Endodermal cell (in vitro differentiated cells): ENCODE measurements around the gene FAM53A. TPM values are rescaled to one million over a fixed set of nuclear protein-coding genes. Genes with fewer than 3 reads are reported as not detected.

Source experiments
- DNase-seq: peaks from one replicate; pipeline ENCODE4 v3.0.0-alpha.2; 2017
- H3K27ac ChIP-seq: 2 replicates; pipeline ENCODE4 v1.5.1; 2013; ENCODE audit warnings: mild to moderate bottlenecking, low read depth, low read length, moderate library complexity
- H3K27me3 ChIP-seq: 2 replicates; pipeline ENCODE4 v1.6.1; 2013; ENCODE audit warnings: mild to moderate bottlenecking, low read length, moderate library complexity; ENCODE audit not compliant: insufficient read depth, control insufficient read depth, poor library complexity, severe bottlenecking
- H3K36me3 ChIP-seq: 2 replicates; pipeline ENCODE4 v1.7.0; 2013; ENCODE audit warnings: mild to moderate bottlenecking, low read length, moderate library complexity; ENCODE audit not compliant: control insufficient read depth, insufficient read depth
- H3K4me1 ChIP-seq: one replicate; pipeline ENCODE4 v1.7.0; 2013; ENCODE audit warnings: low read length; ENCODE audit not compliant: control insufficient read depth, insufficient read depth
- H3K4me3 ChIP-seq: 2 replicates; pipeline ENCODE4 v1.5.1; 2013; ENCODE audit warnings: mild to moderate bottlenecking, low read length, moderate library complexity
- H3K9ac ChIP-seq: 2 replicates; pipeline ENCODE4 v1.6.1; 2013; ENCODE audit warnings: mild to moderate bottlenecking, low read length, moderate library complexity; ENCODE audit not compliant: poor library complexity, severe bottlenecking; ENCODE audit errors: extremely low read depth
- H3K9me3 ChIP-seq: 2 replicates; pipeline ENCODE4 v1.6.1; 2013; ENCODE audit warnings: mild to moderate bottlenecking, low read length, moderate library complexity; ENCODE audit not compliant: control insufficient read depth
- H3K27ac Mint-ChIP-seq: 2 replicates; pipeline ENCODE4 v1.8.0; 2020; ENCODE audit warnings: mixed read lengths
- H3K27me3 Mint-ChIP-seq: 2 replicates; pipeline ENCODE4 v1.8.0; 2021; ENCODE audit warnings: mild to moderate bottlenecking, mixed read lengths; ENCODE audit not compliant: insufficient read depth
- H3K36me3 Mint-ChIP-seq: 2 replicates; pipeline ENCODE4 v1.8.0; 2020; ENCODE audit warnings: low read depth, mixed read lengths
- H3K4me1 Mint-ChIP-seq: 2 replicates; pipeline ENCODE4 v1.8.0; 2020; ENCODE audit warnings: mixed read lengths
- H3K4me3 Mint-ChIP-seq: 2 replicates; pipeline ENCODE4 v1.8.0; 2020; ENCODE audit warnings: mild to moderate bottlenecking, moderate library complexity, mixed read lengths
- H3K9me3 Mint-ChIP-seq: 2 replicates; pipeline ENCODE4 v1.8.0; 2020; ENCODE audit warnings: mild to moderate bottlenecking, mixed read lengths
- CTCF ChIP-seq: fragments of 200-600 bp; sonication (generic); conservative IDR thresholded peaks from 2 replicates; pipeline ENCODE4 v1.5.0; 2021; ENCODE audit warnings: antibody characterized with exemption, mild to moderate bottlenecking
- WGBS, 2 experiments: methylation state at CpG; one replicate each; pipeline versions ENCODE4 v1.1.5 to v1.1.7; 2013; ENCODE audit warnings: missing lambda C conversion rate in 2 of 2, mixed read lengths in 1 of 2; ENCODE audit not compliant: insufficient coverage in 1 of 2, insufficient read length in 1 of 2; 5-methylcytosine and 5-hydroxymethylcytosine counted together
- total RNA-seq, 2 donors: library from RNA; stranded (reverse); fragmentation: NEBNext Ultra II Directional in 1 of 2; extraction: Animal tissue kit (Norgen Biotek cat#: 25700) in 1 of 2; gene quantifications; 2 replicates in 1 of 2; 3 replicates in 1 of 2; pipeline ENCODE4 v1.2.1, GENCODE V29; 2021

The FAM53A gene
- total RNA-seq, 2 donors from 2014 or later, result 3.7 to 4.9 TPM

- no peaks in the 10 kb centered on the region for H3K27me3 ChIP-seq
- no peak overlapping the region for H3K4me3 ChIP-seq
- no peak overlapping the region for H3K27ac Mint-ChIP-seq
- no peaks in the 10 kb centered on the region for H3K4me1 ChIP-seq
- no peaks in the 10 kb centered on the region for H3K9me3 Mint-ChIP-seq
- no peaks in the 10 kb centered on the region for H3K9me3 ChIP-seq
- no peaks in the 10 kb centered on the region for H3K27me3 Mint-ChIP-seq
- no peak for TF ChIP-seq CTCF
- H3K36me3 Mint-ChIP-seq, result no peaks in the 10 kb centered on the region
- H3K27ac ChIP-seq, result no peak overlapping the region
- WGBS, 2 experiments, result 94 to 95% methylated on average over 17 to 21 of the region's 21 CpGs
- DNase-seq, result no peak
- H3K36me3 ChIP-seq, result no peaks in the 10 kb centered on the region
- no peak overlapping the region for H3K4me3 Mint-ChIP-seq
- H3K4me1 Mint-ChIP-seq, result no peaks in the 10 kb centered on the region
- no peak overlapping the region for H3K9ac ChIP-seq
These were observed 14.3 kb downstream of the FAM53A start for GRCh38 chr4:1669850-1670249.

GRCh38 chr4:1669270-1669669 lies 14.8 kb downstream of the FAM53A start:
- no peaks in the 10 kb centered on the region for H3K9me3 Mint-ChIP-seq
- H3K27me3 Mint-ChIP-seq, result no peaks in the 10 kb centered on the region
- WGBS, 2 experiments, result 92 to 93% methylated on average over 4 to 12 of the region's 12 CpGs
- H3K9me3 ChIP-seq, result no peaks in the 10 kb centered on the region
- H3K27me3 ChIP-seq, result no peaks in the 10 kb centered on the region
- no peak overlapping the region for H3K4me3 Mint-ChIP-seq
- no peaks in the 10 kb centered on the region for H3K4me1 Mint-ChIP-seq
- no peak overlapping the region for H3K4me3 ChIP-seq
- H3K27ac ChIP-seq, result no peak overlapping the region
- no peak overlapping the region for H3K9ac ChIP-seq
- no peak for DNase-seq
- no peak overlapping the region for H3K27ac Mint-ChIP-seq
- no peak for TF ChIP-seq CTCF
- H3K36me3 ChIP-seq, result no peaks in the 10 kb centered on the region
- H3K4me1 ChIP-seq, result no peaks in the 10 kb centered on the region
- no peaks in the 10 kb centered on the region for H3K36me3 Mint-ChIP-seq

GRCh38 chr4:1668488-1668840 lies 15.6 kb downstream of the FAM53A start:
- WGBS, 2 experiments, result 81 to 87% methylated on average over 7 to 8 of the region's 8 CpGs
- Histone ChIP-seq H3K27ac (no peak overlapping the region), H3K27me3 (no peaks in the 10 kb centered on the region), H3K4me1 (no peaks in the 10 kb centered on the region), H3K9ac (no peak overlapping the region), H3K36me3 (no peaks in the 10 kb centered on the region), H3K4me3 (no peak overlapping the region), H3K9me3 (no peaks in the 10 kb centered on the region)
- H3K4me3 Mint-ChIP-seq, result no peak overlapping the region
- no peaks in the 10 kb centered on the region for H3K36me3 Mint-ChIP-seq
- no peak overlapping the region for H3K27ac Mint-ChIP-seq
- DNase-seq, result no peak
- no peaks in the 10 kb centered on the region for H3K27me3 Mint-ChIP-seq
- H3K9me3 Mint-ChIP-seq, result no peaks in the 10 kb centered on the region
- no peaks in the 10 kb centered on the region for H3K4me1 Mint-ChIP-seq
- no peak for TF ChIP-seq CTCF
